Midbrain (tissue), 1 donor: ENCODE measurements around the gene C5orf46.
"Not testable (repeated sequence)": the region's sequence is repeated elsewhere in the genome, so short reads cannot be mapped to it uniquely, and the experiment has no call there.

ENCODE experiments used
- DNase-seq: peaks from one replicate; lab custom pipeline; 2025; lab: John Stamatoyannopoulos, UW

C5orf46 gene

DNA sequence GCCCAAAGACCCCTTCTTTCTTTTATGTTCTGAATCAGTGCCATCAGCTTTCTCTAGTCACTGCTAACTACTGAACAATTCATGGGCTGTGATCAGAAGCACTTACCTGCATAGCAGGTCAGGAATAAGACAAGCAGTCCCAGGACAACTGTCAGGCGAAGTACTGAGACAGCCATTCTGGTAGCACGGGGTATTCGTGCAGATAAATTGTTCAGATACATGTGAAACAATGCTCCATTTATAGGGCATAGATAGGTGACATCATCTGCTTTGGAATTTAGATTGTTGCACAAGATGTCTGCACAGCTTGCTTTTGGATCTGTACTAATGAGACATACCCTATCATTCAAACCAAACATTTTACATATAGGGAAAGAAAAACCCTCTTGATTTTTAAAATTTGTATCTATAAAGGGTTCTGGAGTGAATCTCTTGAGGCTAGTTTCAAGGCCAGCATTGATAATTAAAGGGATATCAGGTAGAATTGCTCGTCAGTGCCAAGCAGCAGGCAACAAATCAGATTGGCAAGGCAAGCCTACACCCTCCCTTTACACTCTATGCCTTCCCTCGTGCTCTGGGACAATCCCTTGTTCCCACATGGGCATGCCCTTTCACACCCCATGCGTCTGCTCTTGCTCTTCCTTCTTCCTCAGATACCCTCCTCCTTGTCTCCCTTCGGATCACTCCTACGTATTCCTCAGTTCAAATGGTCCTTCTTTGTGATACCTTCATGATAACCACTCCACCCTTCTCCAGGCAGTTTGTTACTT lies at the start of gene C5orf46:
Gene C5orf46 (minus strand): TSS at position 213 of the 770 bp plus-strand sequence. CDS start 37 bp downstream, at position 176.
- DNase-seq = no peak

DNA sequence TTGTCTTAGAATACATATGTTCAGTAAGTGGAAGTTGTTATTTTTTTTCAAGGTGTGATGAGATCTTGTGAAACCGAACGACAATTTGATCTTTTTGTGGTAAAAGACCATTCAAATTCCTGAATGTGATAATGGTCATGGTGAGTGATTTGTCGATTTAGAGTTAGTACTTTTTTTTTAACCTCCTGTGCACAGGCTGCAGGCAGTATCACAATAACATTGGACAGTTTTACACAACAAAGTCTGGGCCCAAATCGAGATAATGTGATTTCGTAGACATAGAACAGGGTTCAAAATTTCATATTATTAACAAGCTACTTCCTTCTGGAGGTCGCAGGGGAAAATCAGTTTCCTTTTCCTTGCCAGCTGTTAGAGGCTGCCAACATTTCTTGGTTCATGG lies 48.6 kb upstream of the C5orf46 start:
- no peak for DNase-seq

DNA sequence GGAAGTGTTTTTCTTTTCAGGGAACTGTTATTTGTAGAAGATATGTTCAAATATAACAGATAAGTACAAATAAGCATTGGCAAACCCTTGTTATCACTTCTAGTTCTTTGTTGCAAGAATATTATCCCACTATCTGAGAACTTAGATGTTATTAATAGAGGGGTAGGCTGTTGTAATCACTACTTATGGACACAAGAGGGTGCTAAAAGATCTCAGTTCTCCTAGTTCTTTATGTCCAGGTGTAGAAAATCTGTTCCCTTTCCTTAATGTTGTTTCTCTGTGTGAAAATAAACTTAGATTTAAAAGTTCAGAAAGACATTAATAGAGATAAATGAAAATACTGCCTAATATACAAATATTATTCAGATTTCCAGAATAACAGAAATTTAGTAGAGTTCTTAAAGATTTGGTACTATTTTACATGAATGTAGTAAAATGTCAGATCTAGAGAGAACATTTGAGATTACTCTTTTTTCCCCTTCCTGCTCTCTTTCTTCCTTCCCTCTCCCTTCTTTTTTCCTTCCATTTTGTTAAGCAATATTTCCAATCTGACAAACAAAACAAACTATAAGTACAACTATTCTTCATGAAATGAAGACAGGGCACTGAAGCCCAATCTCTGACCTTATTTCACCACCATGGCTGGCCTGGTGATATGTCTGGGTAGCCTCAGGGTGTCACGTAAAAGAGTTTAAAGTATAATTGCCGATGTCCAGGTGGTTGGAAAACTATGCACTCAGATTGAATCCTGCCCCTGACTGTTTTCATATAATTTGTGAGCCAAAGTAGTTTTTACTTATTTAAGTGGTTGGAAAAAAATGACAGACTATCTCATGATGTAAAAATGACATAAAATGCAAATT lies 43.6 kb upstream of the C5orf46 start:
- peak; percentile 56 for DNase-seq

DNA sequence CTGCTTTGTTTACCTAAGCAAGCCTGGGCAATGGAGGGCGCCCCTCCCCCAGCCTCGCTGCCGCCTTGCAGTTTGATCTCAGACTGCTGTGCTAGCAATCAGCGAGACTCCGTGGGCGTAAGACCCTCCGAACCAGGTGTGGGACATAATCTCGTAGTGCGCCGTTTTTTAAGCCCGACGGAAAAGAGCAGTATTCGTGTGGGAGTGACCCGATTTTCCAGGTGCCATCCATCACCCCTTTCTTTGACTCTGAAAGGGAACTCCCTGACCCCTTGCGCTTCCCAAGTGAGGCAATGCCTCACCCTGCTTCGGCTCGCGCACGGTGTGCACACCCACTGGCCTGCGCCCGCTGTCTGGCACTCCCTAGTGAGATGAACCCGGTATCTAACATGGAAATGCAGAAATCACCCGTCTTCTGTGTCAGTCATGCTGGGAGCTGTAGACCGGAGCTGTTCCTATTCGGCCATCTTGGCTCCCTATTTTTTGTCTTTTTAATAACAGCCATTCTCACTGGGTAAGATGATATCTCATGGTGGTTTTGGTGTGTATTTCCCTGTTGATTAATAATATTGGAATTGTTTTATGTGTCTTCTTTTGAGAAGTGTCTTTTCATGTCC lies 40.4 kb upstream of the C5orf46 start:
- DNase-seq = not testable (repeated sequence)

DNA sequence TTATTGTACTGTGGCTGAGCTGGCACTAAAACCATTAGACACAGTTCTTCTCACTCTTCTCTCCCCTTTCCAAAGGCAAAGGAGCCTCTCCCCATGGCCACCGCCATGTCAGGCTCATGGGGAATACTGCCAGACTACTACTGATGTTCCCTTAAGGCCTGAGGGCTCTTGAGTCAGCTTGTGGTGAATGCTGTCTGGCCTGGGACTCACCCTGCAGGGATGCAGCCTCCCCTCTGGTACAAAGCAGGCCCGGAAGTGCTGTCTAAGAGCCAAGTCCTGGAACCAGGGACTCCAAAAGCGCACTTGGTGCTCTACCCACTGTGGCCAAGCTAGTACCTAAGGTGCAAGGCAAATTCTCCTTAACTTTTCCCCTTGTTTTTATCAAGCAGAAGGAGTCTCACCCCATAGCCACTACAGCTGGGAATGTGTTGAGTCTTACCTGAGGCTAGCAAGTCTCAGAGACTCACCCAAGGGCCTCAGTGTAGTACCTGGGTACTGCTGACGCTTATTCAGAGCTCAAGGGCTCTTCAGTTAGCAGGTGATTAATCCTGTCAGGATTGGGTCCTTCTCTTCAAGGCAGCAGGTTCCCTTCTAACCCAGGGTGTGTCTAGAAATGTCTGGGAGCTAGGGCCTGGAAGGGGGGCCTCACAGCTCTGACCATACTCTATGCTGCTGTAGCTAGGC lies 33.2 kb upstream of the C5orf46 start:
- no peak for DNase-seq

DNA sequence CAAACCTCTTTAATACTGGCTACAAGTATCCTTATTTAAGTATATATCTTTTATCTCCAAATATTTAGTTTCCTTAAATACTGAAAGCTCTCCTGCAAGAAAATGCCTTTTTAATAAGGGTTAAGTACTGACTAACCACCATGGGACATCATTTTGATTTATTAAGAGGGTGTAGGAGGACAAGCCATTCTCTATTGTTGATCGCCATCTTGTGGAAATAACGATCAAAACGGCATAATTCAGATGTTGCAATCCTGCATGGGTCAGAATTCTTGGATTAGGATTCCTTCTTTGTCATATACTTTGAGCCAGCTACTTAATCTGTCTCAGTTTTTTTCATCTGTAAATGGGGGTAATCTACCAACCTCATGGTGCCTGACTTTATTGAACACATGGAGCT lies 28.7 kb upstream of the C5orf46 start:
- peak; percentile 36 for DNase-seq

DNA sequence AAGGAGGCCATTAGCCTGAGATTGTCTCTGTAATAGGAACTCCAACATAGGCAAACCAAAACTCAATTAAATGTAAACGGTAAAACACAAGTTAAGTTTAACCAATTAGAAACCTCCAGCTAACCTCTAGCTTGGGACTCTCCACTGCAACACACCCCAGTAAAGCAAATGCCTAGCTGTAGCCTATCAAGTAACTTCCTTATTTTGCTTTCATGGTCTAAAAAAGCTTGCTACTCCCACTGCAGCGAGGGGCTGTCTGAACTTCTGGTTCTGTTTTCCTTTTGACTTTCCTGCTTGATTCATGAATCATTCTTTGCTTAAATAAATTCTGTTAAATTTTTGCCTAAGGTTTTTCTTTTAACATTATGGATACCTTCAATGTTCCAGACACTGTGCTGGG lies 24.4 kb upstream of the C5orf46 start:
- no peak for DNase-seq

DNA sequence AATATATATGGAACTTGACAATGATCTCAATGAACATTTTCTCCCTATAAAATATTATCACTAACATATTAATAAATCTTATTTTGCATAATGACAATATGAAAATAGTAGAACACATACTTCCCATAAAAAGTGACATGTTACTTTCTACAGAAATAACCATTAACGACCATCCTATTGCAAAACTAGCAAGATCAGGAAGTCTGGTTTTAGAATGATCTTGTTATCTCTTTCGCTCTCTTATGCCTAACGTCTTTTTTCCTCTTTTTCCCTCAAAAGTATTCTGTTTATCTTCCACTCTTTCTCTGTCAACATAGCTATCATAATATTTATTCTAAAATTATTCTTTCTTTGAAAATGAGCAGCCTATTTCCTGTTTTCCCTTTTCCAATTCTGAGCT lies 21.6 kb upstream of the C5orf46 start:
- no peak for DNase-seq

DNA sequence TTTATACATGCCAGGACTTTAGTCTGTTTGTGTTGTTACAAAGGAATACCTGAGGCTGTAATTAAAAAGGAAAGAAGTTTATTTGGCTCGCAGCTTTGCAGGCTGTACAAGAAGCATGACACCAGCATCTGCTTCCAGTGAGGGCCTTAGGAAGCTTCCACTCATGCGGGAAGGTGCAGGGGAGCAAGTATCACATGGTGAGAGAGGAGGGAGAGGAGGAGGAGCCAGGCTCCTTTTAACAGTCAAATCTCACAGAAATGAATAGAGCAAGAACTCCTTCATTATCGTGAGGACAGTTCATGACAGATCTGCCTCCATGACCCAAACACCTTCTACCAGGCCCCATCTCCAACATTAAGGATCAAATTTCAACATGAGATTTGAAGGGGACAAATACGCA lies 18.7 kb upstream of the C5orf46 start:
- no peak for DNase-seq

DNA sequence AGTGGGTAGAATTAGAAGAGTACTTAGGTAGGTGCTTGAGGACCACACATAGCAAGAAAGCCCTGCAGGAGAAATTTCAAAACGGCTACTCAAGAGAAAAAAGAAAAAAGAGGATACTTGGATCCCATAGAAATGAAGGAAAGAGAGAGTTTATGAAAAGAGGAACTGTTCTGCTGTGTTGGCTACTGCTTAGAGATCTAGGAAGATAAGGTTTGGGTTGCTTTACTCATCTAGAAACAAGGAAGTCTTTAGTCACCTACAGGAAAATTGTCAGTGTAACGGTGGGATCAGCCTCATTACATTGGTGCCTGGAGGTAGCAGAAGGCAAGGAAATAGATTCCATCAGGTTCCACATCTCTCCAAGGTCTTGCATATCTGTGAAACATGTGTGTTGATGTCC lies 14.8 kb upstream of the C5orf46 start:
- peak; percentile 5 for DNase-seq

DNA sequence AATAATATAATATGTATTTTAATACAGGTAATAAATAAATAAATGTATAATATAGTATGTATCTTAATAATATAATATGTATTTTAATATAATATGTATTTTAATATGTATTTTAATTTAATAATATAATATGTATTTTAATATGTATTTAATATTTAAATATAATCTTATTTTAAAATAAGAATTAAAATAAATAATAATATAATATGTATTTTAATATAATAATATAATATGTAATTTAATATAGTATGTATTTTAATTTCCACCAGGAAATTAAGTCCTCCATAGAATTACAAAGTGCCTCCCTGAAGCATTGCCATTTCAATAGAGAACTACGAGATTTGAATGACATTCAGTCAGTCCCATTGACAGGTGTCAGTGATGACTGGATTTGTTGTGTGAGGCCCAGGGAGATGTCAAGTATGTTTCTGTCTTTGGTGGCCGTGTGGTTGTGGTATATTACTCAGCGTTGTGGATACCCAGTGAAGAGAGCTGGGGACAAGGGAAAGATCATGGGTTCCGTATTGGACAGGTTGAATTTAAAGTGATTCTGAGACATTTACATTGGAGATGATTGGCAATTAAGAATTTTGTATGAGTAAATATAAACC lies 14.2 kb upstream of the C5orf46 start:
- no peak for DNase-seq

DNA sequence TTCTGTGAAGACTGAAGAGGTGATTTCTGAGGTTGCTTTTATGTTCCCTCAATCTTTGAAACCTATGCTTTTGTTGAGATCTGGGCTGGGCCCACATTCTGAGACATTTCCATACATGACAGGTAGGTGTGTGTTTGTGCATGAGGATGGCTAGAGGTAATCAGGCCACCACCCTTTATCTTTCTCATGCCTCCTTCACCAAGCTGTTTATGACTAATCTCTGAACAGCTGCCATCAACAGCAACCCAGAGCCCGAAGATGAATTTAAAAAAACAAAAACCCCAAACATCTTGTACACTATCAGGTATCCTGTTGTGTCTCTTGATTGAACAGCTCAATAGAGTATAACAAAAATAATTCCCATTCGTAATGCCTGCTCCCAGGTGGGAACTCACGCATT lies 12.6 kb upstream of the C5orf46 start:
- no peak for DNase-seq

DNA sequence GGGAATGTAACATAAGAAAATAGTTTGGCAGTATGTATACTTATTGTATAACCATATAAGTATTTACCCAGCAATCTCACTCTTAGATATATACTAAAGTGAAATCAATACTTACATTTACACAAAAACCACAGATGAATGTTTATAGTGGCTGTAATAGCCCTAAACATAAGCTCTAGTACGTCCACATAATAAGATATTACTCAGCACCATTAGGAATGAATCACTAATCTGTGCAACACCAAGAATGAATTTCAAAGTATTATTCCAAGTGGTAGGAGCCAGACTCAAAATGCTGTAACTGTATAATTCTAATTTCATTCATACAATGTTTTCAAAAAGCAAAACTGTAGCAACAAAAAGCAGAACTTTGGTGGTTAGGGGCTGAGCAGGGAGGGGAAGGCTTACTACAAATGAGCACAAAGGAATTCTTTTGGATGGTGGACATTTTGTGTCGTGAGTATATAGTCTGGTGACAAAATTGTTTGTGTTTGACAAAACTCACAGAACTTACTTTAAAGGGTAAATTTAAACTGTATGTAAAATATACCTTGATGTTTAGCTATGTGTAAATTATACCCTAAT lies 11.9 kb upstream of the C5orf46 start:
- DNase-seq = no peak

DNA sequence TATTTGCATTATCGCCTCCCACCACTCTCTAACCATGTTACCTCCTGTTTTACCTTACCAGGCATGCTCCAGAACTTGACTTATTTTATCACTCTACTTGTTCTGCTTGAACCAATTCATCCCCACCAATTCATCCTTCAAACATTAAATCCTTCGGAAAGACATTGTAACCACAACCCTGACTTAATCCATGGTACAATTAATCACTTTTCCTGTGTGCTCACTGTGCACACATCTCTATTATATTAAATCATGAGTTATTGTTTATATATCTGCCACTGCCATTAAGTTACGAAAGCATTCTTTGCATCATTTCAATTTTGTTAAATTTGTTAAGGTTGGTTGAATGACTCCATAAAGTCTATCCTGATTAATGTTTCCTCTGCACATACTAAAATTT lies 7.4 kb upstream of the C5orf46 start:
- DNase-seq = no peak

DNA sequence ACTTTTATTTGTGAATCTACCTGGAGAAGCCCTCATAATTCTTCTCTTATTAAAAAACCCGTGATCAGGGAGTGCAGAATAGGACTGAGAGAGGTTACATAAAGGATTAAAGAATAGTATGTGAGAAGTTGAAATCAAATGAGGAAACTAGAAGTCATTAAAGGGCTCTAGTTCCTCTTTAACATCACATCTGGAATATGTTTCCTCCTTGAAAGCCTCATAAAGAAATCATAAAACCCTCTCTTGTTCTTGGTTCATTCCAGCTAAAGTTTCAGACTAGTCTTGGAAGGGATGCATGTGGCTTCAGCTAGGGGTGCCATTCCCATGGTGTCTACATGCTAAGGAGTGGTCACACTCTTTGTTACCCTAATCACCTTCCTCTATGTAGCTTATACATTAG lies 5.7 kb upstream of the C5orf46 start:
- DNase-seq = no peak

DNA sequence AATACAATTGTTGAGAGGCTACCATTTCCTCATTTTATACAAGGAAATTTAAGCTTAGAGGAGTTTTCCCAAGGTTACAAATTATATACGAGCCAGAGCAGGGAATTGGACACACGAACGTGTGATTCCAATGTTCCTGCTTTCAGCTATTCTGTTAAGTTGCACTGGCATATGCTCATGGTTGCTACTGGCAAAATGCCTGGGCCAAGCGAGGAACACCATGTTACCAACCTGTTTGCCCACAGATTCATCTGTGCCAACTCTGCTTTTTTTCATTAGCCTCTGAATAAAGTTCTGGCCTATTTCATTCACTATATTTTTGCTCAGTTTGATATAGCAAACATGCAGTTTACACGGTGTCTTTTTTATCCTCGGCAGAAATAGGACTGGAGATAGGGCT lies 5.1 kb upstream of the C5orf46 start:
- DNase-seq = peak; percentile 24

DNA sequence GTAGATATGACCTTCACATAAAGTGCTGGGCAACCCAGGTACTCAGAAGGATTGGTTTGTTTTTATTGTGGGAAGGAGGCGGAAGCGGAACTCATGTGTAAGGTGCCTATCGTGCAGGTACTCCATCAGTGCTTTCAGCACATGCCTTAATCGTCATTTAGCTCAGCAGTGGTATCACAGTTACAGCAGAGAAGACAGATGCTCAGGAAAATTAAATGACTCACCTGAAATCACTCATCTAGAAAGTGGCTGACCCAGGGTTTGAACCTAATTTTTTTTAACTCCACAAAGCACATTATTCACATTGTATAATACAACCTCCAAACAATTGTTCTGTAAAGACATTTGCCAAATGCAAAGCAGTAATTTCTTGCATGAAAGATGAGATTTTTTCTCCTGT lies 2.2 kb downstream of the C5orf46 start:
- DNase-seq = no peak

DNA sequence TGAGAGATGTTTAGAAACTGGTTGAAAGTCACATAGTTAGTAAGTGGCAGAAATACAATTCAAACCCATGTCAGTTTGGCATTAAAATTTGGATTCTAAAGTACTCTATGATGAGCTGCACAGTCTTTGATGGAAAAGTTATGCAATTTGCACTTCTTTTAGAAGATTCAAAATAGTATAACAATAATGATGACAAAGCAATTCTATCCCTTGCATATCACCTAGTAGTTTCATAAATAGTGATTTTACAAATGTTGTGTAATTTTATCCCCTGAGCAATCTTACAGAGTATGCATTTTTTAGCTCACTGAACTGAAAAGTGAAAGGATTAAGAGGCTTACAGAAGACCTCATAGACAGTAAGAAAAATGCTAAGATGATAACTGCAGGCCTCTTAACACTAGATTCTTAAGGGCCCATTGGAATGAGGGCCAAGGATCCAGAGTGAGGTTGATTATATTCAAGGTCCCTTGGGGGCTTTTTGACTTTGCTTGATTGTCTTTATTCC lies 3.7 kb downstream of the C5orf46 start:
- no peak for DNase-seq

DNA sequence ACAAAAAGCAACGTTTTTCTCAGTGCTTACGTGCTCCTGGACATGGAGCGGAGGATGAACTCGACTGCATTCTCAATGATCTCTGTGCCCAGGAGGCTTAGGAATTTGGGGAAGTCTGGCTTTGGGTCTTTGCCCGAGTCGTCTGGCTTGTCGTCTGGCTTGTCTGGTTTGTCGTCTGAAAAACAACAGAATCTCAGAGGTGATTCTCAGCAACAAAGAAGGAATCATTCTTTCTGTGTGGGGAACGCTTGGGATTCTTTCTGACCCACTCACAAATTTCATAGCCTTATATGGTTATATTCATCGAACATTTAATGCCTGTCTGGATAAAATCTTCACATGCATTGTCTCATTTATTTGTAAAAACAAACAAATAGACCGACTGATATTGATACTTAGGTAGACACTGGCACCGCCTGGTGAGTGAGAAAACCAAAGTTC lies 4.7 kb downstream of the C5orf46 start:
- DNase-seq = no peak

DNA sequence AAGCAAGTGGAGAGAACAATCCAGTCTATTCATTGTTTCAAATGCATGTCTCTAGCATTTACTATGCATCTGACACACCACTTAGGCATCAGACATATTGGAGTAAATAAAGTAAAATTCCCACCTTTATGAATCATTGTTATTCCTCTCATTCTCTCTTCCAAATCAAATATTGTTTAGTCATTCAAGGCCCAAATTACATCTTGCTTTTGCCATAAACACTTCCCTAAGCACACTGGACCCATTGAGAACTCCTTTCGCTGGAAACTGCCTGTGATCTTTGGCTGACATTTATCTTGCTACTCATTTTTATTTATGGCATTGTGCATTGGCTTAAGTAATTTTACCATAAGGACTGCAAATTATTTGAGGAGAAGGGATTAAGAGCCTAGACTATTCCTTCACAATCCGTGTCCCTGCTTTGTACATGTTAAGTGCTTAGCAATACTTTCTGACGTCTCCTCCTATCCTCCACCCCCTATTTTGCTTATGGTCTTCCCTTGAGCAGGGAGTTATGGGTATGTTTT lies 7.4 kb downstream of the C5orf46 start:
- no peak for DNase-seq

DNA sequence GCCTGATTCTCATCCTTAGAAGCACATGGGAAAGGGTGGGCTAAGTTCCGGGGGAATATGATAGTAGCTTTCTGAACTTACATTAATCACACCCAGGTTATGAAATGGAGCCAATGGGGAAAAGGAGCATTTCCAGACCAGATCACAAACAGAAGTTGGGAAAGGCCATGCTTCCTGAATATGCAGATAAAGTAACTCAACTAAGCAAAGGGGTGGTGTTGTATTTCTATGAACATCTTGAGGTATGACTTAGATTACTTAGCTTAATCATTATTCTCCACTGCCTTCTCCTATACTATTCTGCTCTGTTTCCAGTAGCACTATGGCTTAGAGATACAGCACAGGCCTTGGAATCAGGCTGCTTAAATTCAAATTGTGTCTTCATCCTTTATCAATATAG lies 10.5 kb downstream of the C5orf46 start:
- no peak for DNase-seq
